G401.6 (cell line): ENCODE measurements around the gene SLC1A4.
"Not testable (repeated sequence)": the region's sequence is repeated elsewhere in the genome, so short reads cannot be mapped to it uniquely, and the experiment has no call there.

Experiments used
- FAIRE-seq: peaks from 2 replicates; lab custom pipeline; 2012; peaks lifted over from hg19 to GRCh38; lab: Jason Lieb, UNC

SLC1A4 gene

GRCh38 chr2:64989126-64989981 is at the start of gene SLC1A4:
TSS of gene SLC1A4 (plus strand) at chr2:64989399. CDS start at chr2:64989644, 245 bp downstream.
- FAIRE-seq = no peak

DNA sequence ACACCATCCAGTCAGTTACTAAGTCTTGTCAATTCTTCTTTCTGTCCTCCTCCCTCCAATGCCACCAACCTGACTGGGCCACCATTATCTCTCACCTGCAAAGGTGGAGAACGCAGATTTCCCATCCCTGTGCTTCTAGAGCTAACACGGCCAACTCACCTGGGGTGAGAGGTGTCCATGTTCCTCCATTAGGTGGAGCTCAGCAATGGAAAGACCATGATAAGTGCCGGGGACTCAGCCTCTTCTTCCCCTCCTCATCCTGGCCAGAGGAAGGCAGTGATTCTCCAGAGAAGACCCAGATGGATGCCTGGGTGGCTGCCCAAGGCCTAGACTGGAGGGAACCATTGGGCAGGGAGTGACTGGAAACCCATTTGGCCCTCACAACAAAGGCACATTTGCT is 48.1 kb upstream of the SLC1A4 start:
- FAIRE-seq = no peak

DNA sequence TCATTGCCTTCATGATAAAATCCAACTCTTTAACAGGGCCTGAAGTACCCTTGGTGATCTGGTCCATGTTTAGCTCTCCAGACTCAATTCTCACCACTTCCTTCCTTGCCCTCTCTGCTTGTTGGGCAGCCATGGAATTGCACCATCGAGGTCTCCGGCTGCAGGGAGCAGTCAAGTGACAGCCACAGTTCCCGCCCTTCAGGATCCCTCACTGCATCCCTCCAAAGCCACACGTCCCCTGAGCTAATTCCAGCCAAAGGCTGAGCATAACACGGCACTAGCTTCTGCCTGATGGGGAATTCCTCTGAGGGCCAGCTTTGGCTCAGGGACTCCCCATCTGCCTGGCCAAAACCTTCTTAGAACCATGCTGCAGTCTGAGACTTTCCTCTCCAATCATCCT is 47.4 kb upstream of the SLC1A4 start:
- no peak for FAIRE-seq

DNA sequence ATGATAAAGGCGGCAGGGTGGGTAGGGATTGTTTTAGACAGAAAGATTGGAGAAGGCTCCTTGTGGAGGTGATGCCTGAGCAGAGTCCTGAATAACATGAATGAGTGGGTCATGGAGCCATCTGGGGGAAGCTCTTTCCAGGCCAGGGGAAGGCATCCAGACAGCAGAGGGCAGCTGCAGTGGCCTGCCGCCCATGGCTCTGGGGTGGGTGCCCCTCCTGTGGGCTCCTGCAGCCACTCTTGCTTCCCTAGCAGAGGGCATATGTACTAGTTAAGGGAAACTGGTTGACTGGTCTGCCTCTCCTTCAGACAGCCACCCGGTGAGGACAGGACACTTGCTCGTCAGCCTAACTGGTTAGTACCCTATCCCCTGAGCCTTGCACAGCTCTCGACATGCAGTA is 46.5 kb upstream of the SLC1A4 start:
- no peak for FAIRE-seq

DNA sequence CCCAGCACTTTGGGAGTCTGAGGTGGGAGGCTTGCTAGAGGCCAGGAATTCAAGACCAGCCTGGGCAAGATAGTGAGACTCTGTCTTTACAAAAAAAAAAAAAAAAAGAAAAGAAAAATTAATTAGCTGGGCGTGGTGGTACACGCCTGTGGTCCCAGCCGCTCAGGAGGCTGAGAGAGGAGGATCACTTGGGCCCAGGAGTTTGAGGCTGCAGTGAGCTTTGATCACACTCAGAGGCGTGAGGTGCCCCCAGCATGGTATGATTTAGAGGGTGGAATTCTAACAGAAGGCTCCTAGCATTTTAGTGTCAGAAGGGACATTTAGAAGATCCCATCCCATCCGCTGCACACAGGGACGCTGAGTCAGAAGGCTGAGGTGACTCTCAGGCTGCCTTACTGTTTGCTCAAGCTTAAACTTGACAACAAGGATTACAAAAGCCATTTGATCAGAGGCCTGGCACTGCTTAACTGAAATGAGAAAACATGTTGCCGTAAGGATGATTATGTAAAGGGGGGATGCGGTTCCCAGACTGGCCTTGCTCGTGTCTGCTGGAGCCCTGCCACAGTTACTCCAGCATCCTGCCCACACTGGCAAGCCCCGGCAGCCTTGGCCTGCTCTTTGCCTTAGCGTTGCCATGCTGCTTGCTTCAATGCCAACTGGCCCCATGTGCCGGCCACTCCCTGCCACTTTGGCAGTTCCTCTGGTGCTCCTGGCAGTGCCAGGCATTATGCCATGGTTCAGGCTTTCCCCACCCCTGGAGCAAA is 45.6 kb upstream of the SLC1A4 start:
- FAIRE-seq = no peak

DNA sequence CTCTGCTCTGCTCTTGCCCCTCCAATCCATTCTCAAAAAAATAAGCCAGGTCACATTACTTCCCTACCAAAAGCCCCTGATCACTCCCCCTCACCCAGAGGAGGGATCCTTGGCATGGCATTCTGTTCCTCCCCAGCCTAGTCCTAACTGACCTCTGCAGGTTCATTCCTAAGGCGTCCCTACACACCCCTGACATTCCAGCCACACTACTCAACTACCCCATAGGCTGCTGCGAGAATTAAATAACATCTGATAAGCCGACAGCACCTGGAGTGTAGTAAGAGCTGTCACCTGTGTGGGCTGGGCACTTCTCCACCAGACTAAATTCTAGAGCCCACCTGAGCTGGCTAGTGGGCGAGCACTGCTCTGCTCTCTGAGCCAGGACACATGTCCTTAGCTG is 44.7 kb upstream of the SLC1A4 start:
- FAIRE-seq = no peak

GRCh38 chr2:64945973-64946768 is 43.0 kb upstream of the SLC1A4 start:
- FAIRE-seq = no peak

- FAIRE-seq = no peak
Measured at GRCh38 chr2:64946769-64947247, 42.4 kb upstream of the SLC1A4 start.

- no peak for FAIRE-seq
Measured at GRCh38 chr2:64947885-64948284, 41.3 kb upstream of the SLC1A4 start.

- FAIRE-seq = no peak
Measured at GRCh38 chr2:64950226-64951160, 38.7 kb upstream of the SLC1A4 start.

GRCh38 chr2:64951306-64951953 is 37.8 kb upstream of the SLC1A4 start:
- no peak for FAIRE-seq

- FAIRE-seq = no peak
Measured at GRCh38 chr2:64952096-64952495, 37.1 kb upstream of the SLC1A4 start.

DNA sequence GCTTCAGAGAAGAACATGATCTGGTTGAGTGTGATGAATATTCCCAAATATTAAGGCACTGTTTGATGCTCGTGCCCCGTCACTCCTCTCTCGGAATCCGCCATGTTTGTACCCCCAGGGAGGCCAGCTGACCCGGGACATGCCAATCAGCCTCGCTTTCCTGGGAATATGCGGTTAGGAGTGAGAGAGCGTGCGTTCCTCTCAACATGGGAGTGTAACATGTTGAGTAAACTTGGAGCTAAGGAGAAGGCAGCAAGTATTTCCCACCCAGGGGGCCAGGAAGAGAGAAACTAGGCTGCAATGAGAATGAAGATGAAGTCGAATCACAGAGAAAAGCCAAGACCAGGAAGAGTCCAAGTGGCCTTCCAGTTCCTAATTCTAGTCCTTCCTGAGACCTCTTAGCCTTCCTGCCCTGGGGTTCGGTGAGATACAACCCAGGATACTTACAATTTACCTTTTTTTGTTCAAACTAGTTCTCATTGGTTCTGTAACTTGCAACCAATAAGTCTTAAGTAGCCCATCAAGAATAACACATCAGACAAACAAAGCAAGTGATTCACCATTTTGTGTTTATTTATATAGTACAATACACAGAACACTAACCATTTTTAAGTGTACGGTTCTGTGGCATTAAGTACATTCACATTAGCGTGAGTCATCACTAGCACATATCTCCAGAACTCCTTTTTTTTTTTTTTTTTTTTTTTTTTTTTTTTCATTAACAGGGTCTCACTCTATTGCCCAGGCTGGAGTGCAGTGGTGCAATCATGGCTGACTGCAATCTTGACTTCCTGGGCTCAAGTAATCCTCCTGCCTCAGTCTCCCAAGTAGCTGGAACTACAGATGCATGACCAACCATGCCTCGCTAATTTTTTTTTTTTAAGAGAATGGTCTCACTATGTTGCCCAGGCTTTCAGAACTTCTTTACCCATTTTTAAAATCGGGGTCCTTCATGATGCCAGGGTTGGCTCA is 36.4 kb upstream of the SLC1A4 start:
- no peak for FAIRE-seq

DNA sequence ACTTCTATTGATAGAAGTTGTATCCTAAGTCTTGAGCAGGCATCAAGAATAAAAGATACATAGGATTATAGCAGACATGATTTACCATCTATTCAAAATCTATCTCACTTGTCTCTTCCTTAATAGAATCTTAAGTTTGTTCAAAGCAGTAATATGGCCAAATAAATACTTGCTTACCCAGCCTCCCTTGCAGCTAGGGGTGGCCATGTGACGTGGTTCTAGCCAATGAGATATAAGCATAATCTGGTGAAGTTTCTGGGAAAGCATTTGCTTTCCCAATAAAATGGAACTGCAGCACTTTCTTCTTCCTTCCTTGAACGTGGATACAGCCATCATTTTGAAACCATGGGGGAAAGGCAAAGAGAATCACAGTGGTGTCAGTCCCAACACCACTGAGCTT is 33.7 kb upstream of the SLC1A4 start:
- FAIRE-seq = no peak

DNA sequence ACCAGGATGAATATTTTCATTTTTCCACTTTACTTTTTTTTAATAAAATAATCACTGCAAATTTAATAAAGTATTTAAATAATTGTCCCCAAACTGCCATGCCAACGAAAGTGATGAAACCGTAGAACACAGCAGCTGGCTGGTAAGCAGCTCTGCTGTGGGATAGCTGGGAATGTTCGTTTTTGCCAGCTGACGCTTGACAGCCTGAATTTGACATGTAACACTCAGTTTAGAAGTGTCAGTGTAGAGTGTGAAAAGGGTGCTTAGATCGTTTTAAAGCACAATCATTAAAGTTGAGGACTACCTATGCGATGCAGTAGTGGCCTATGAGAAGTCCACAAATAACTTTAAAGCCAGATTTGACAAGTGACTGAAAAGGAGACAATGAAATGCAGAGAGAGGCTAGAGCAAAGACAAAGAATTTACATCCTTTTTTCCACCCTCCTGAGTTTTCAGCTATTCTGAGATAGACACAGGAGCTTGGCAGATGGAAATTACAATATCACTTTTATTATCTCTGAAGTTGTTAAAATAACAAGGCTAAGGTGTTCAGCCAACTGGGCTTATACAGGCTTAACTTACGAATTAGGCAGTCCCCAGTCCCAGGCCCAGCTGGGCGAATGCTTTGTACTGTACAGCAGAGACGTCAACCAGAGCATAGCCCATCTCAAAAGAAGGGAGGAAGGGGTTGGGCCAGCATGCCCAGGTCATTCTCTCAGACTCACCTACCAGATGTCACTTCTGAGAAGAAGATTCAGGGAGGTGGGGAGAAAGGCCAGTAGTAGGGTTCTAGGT is 31.9 kb upstream of the SLC1A4 start:
- FAIRE-seq = no peak

- no peak for FAIRE-seq
Measured at GRCh38 chr2:64958556-64958955, 30.6 kb upstream of the SLC1A4 start.

DNA sequence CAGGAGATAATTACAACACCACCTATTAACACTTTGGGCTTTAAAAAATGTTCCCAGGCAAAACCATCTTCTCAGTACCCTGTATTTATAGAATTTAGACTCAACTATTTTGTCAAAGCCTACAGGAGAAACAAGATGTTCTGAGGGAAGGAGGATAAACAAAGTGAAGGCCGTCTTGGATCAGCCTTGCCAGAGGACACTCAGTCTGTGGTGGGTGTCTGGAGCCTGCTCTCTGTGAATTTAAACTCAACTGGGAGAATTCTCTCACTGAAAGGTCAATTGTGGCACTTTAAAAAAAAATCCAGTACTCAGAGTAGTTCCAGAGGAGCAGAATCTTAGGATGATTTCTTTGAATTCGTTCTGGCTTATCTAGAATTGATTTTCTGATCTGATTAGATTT is 28.4 kb upstream of the SLC1A4 start:
- no peak for FAIRE-seq

GRCh38 chr2:64963138-64963537 is 26.1 kb upstream of the SLC1A4 start:
- not testable (repeated sequence) for FAIRE-seq

GRCh38 chr2:64963719-64964118 is 25.5 kb upstream of the SLC1A4 start:
- no peak for FAIRE-seq
